HG03097 (cell line): ENCODE data around the gene PSMD6.
A peak's percentile ranks its signal among the peaks of the same experiment; 100 is the strongest.

ENCODE experiments used
- ATAC-seq: cut with Tn5 transposase; IDR thresholded peaks from one replicate; pipeline ENCODE4 v1.9.1; 2021; ENCODE audit not compliant: unreplicated experiment, low FRiP score

Gene PSMD6

DNA sequence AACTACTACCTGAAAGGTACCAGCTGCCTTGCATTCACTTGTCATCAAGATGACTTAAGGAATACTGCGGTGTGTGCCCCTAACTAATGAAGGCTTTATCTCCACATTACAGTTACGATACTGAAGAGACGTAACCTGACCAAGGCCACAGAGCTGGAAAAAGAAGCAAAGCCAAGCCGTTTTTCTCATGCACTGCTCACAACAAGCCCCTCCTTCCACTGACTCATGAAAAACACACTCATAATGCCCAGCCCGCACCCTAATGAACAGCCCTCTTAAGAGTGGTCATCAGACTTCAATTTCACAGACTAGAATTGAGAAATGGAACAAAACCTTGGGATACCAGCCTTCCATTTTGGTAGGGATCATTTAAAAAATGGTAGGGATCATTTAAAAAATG lies 11.6 kb downstream of the PSMD6 start:
- ATAC-seq, result no peak

DNA sequence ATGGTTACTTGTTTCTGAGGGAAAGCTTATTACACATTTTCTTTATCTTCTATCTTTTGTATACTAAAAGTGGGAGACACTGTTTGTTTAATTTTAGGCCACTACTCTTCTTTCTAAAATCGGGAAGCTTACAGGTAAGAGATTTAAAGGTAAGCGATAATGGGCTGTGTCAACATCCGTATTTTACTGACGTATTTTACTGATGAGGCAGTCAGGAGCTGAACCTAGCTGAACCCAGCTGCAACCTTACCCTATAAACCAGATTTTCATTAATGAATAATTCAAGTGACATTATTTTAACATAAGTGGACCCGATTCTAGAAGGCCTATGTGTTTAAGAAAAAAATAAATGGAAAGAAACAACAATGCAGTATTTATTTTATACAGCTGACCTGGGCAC lies 13.1 kb downstream of the PSMD6 start:
- no peak for ATAC-seq

DNA sequence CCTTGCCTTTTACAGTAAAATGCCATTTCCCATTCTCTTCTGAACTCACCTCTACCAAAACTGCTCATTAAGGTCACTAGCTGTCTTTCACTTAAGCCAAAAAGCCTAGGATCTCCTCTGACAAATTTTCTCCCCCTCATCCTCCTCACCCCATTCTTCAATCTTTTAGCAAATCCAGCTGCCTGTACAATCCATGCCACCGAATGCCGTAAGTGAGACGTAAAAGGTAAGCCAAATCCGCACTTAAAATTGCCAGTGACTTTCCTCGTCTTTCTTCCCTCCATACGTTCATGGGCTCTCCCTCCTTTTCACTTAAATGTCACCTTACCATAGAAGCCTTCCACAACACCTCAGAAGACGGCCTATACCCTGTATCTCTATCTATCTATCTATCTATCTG lies 13.8 kb downstream of the PSMD6 start:
- no peak for ATAC-seq

DNA sequence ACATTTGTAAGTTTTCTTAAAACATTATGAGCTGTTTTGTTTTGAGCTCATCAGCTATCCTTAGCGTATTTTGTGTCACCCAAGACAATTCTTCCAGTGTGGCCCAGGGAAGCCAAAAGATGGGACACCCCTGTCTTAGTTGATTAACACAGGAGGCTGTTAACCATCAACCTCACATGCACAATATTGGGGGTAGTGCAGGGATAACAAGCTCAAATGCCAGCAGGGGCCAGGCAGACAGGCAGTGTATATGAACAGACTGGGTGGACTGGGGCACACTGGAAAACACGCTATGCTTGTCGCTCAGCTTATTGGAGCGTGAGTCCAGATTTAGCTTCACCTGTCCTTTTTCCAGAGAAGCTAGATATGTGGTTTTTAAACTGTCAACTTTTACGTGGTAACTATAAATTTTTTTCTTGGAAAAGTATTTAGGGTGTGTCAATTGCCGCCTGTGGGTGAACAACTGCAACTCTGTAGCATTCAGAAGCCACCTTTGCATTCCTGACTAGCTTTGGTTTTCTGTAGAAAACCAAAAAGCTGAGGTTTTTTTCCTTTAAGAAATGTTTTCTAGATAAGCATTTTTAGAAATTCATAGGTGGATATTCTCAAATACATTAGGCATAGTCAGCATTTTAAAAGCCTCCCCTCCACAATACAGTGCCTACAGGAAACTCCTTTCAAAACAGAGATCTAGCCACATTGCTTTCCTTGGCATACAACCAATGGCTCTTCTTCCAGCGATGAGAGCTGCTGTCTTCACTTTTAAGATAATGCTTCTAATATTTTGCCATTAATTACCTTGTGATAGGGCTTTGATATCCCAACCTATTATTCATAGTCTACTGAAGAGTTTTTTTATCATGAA lies 14.6 kb downstream of the PSMD6 start:
- no peak for ATAC-seq

DNA sequence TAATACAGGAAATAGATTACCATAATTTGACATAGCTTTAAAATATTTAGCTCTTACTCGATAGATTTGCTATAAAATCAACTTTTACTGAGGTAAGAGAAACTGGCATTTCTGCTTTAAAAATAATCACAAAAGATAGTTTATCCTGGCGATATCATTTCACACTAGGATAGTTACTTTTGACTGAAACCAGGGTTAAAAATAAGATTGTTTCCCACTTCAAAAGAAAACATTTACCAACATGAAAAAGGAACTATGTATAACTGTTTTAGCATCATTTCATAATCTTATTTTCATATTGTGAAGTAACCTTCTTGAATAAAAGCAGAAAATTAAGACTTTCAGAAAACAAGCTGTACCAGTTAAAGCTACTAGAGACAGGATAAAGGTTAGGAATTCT lies 15.3 kb downstream of the PSMD6 start:
- ATAC-seq, result no peak

DNA sequence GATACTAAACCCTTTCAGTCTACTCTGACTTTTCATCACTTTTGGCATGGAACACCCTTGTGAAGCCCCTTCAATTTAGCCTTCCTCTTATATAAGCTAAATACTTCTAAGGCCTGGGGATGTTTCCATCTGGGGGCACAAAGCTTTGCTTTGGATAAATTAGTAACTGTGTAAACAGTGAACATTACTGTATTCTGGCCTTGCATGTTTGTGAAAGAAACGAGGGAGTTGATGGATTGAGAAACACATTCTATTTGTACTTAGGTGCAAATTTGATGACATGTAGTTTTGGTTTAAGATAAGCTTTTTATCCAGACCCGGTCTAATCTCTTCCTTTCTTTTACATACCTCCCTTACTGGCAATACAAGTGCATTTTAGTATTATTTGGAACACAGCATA lies 19.7 kb downstream of the PSMD6 start:
- ATAC-seq, result no peak

DNA sequence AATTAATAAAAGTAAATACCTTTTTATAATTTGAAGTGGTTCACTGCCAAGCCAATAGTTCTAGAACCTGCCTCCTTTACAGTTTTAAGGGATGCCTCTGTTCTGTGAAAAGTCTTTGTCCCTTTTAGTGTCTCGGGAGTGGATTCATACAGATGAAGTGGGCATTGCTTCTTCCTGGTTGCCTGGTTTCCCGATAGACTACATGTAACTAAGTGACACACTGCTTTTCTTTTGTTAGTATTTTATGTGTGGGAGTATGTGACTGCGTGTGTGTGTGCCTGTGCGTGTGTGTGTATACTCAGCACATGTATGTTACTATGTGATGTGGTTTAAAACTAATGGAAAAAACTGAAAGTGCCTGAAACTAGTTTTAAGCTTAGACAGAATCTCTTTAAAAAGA lies 21.1 kb downstream of the PSMD6 start:
- no peak for ATAC-seq

DNA sequence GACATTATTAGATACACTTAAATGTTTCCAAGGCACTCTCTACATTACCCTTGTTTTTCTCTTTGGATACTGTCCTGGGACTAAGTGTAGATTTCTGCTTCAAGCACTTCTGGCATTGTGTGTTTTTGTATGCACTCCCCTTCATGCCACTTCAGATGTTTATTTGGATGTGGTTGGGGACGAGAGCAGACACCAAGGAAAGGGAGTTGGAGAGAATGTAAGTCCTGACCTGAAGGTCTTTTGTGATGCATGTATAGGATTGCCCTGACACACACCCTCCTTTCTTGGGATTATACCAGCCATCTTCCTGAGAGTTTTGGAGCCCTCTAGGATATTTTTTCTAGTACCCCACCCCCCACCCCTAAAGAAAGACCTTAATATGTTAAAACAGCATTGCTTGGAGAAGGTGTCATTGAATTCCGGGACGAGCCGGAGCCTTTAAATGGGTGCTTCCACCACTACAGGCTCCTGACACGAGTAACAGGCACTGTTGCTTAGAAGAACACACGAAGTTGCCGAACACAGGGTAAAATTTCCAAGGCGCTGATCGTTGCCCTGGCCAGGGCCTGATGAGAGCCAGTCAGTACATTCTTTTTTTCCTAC lies 22.7 kb downstream of the PSMD6 start:
- no peak for ATAC-seq

DNA sequence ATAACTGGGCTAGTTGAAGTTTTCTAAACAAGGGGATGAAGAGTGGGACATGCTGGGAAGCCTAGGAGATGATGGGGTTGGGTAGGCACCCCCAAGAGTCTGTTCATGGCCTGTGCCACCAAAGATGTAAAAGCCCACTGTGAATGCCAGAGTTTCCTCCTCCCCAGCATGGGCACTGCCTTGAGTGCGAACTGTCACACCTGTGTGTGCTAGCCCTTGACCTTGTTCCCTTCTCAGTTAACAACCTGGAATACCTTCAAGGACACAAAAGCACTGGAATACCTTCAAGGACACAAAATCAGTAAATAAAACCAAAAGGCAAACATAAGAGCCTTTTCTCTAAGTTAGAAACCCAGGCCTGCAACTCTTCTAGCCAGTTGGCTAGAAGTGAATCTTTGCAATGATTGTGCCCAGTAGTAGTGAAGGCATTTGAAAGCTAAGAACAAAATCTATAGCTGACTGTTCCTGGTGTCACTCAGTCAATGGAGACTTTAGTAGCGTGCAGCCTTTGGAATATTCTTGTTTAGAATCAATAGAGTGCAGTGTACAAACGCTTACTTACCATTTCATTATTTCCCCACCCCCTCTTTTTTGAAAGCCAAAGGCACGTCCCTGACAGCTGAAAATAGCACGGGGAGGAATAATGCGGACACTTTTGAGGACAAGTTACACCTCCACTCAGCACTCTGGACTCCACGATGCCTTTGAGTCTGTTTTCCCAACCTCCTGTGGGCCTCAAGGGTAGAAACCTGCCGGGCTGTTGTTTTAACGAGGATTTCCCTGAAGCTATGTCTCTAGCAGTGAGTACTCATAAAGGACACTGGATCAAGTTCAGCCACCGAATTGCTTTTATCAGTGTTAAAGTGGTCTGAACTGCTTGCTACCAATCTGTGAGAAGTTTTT lies 24.2 kb downstream of the PSMD6 start:
- ATAC-seq, result no peak

DNA sequence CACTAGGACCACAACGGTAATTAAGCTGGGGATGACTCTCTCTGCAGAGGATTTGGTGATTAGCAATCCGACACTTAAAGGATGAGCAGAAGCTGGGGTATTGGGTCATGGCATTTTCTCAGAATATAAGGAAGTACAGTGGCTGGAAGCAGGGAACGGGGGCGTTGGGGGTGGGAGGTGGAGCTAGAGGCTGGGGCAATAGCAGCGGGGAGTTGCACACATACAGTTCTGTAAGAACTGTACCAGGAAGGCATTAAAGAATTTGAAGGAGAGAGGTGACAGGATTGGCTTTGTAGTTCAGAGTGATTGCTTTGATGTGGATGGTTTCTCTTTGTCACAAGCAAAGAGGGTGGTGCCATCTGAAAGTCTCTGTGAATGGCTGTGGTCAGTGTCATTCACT lies 28.2 kb downstream of the PSMD6 start:
- ATAC-seq, result no peak

DNA sequence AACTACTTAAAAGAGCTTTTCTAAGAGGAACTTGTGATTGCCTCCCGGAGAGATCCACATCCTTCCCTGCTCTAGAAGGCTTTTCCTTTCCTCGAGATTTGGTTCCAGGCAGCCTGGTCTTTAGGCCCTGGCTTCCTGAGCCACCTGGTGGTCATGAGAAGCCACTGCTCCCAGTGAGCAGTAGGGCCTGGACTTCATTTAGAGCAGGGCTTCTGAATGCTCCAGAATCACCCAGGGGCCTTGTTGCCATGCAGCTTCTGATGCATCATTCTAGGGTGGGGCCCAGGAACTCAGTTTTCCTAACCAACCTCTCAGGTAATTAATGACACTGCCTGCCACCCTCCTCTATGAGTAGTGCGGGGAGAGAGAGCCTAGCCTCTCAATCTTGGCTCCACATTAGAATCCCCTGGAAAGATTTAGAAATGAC lies 29.6 kb downstream of the PSMD6 start:
- peak; percentile 69 for ATAC-seq

DNA sequence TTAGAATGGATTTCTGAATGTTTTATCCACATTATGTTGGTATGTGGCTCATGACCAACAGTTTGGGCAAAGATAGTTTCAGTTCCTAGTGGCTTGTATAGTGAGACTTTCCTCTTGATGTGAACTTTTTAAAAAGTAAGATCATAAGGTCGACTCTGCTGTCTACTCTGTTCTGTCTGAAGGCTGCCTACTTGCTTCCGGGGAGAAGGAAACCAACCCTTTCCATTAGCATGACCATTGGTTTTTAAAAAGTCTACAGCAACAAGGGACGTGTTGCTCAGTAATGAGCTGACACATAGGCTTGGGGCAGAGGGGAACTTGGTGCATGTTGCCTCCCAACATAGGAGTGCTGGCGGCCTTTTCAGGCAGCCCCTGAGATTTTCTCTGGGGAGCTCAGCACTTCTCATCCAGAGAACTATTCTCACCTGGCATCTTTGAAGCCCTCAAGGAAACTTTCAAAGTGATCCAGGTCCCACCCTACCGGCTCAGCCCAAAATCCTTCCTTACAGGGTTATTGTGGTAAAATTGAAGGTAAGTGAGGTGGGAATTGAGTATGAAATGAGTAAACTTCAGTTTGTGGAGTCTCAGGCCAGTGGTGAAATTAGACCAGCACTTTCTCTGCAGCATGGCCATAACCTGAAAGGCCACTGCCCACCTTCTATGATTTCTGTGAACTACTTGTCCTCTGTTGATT lies 30.6 kb downstream of the PSMD6 start:
- no peak for ATAC-seq

DNA sequence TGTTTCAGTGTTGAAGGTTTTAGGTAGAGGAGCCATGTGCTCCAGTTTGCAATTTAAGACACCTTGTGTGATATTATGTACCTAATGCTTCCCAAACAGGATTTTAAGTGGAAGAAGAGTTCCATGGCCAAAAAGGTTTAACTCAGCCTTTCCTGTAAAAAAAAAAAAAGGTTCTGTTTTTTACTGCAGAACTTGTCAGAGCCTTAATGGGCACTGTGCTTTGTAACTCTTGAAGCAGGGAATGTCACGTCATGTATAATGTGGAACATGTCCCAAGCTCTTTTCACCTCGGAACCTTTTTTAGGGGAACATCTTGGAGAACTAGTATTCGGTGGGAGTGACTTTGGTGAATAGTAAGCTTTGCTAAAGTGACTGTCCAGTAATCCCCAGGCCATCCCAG lies 31.6 kb downstream of the PSMD6 start:
- no peak for ATAC-seq

DNA sequence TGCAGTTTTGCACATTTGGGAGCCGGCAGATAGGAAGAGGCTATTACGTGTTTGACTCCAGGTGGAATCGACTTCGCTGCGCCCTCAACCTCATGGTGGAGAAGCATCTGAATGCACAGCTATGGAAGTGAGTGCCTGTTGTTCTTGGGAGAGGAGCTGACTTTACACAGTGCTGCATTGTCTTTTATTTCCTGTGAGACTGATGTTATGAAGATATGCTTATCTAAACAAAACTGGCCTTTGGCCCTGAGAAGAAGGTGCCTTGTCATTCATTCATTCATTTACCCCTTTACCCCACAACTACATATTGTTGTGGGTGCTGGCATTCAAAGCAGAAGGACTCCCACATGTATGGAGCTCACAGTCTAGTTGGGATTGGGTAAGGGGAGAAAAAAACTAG lies 32.6 kb downstream of the PSMD6 start:
- no peak for ATAC-seq

DNA sequence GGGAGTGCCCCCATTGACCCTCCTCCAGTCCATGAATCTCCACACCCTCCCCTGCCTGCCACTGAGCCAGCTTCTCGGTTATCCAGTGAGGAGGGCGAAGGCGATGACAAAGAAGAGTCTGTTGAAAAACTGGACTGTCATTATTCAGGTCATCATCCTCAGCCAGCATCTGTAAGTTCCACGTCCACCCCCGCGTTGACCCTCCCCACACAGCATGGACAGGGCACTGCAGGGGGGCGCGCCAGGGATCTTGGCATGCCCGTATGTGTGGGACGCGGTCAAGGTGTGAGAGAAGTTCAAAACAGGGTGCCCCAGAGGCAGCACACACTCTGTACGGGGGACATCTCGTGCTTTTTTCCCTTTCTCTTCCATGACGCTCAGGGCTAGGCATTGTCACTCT lies 33.1 kb downstream of the PSMD6 start:
- no peak for ATAC-seq

DNA sequence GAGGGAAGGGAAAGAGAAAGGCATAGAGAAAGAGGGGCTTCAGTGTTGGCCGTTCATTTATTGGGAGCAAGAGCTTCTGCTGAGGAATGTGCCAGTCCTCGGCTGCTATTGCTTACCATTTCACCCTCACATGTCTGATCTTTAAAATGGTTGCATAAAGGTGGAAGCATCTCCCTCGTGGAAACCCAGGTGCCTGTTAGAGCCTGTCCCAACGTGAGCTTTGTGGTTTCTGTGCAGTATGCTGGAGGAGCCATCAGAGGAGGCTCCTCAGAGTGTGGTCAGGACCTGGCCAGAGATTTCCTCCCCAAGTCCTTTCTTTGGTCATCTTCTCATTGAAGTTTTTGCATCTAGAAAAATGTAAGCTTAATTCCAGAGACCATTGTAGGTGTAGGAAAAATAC lies 34.4 kb downstream of the PSMD6 start:
- ATAC-seq, result no peak

DNA sequence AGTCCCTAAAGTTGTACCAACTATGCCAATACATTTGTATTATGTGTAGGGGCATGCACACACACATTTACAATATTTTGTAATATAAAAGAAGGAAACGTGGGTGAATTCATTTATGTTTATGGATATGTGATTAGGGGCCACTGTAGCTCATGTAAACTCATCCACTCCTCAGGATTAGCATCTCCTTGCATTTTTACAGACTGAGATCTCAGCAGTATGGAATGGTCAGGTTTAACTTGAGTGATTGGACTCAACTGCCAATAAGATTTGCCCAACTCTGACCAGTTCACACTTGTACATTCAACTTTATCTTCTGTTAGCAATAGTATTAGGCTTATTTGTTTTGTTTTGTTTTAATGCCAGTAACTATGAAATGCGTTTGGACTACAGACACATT lies 36.5 kb downstream of the PSMD6 start:
- ATAC-seq, result no peak

DNA sequence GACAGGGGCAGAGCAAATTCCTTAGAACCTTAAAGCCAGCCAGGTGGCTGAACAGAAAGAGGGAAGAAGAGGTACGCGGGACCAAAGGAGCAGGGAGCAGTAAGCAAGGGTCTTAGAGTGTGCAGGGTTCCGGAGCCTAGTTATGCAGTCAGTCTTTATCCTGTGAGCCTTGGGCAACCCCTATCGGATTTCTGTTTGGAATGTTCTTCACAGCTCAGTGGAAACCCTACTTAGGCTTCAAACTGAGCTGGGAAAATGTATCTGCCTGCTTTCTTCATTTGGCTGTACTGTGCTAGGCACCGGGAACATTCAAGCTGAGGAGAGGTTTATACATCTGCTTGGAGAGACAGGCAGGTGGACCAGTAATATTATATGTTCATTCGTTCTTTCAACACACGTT lies 37.1 kb downstream of the PSMD6 start:
- no peak for ATAC-seq

DNA sequence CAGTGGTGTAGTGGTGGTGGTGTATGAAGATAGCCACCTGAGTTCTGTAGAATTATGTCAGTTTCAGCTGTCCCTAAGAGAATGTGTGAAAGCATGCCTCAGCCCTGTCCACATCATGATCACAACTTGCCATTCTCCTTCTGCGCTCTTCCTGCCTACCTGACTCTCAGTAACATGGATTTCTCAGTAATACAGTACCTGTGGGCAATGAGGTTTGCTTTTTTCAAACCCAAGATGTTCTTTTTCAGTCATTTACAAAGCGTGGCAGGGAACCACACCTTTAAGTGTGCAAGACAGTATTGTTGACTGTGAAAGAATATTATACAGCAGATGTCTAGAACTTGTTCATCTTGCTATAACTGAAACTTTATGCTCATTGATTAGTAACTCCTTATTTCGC lies 38.9 kb downstream of the PSMD6 start:
- ATAC-seq, result no peak

DNA sequence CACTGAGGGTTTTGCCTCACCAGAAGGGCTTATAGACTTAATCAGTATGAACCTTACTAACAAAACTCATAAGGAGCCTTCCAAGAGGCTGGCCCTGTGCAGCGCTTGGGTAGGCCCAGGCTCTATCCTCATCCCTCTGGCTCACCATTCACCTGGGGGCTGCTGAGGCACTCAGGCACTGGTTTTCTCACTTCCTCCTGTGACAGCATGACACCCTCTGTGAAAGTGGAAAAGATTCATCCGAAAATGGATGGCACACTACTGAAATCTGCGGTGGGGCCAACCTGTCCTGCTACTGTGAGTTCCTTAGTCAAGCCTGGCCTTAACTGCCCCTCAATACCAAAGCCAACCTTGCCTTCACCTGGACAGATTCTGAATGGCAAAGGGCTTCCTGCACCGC lies 41.3 kb downstream of the PSMD6 start:
- no peak for ATAC-seq
